Measurements from ENCODE around the gene CNPY1.
A peak's percentile ranks its signal among the peaks of the same experiment; 100 is the strongest.

CNPY1 gene

DNA sequence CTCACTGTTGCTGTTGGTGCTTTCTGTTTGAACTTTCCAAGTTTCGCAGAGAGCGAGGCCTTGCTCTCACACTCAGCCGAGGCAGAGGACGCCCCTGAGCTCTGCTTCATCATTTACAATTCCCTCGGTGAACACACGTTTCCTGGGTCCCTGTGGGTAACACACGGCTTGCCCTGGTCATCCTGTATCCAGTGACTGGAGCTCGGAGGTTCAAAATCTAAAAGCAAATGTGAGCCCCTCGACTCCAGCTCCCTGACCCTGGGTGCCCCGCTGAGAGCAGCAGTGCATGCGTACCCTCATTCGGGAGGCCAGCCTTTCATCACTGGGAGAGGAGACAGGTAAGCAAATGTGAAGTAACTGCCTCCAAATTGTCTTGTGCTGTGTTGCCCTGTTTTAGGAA lies 5.8 kb downstream of the CNPY1 start:
- Histone ChIP-seq H3K27me3 (ENCODE audit: insufficient read depth, low read depth, severe bottlenecking) (peaks cover 3% of the 10 kb centered on the region), H3K4me3 (ENCODE audit: low read depth, low read length) (no peak overlapping the region), H3K27ac (no peak overlapping the region), H3K9me3 (ENCODE audit: severe bottlenecking) (no peaks in the 10 kb centered on the region), H3K36me3 (no peaks in the 10 kb centered on the region)
- DNase-seq = no peak
- TF ChIP-seq, protein P1, sequence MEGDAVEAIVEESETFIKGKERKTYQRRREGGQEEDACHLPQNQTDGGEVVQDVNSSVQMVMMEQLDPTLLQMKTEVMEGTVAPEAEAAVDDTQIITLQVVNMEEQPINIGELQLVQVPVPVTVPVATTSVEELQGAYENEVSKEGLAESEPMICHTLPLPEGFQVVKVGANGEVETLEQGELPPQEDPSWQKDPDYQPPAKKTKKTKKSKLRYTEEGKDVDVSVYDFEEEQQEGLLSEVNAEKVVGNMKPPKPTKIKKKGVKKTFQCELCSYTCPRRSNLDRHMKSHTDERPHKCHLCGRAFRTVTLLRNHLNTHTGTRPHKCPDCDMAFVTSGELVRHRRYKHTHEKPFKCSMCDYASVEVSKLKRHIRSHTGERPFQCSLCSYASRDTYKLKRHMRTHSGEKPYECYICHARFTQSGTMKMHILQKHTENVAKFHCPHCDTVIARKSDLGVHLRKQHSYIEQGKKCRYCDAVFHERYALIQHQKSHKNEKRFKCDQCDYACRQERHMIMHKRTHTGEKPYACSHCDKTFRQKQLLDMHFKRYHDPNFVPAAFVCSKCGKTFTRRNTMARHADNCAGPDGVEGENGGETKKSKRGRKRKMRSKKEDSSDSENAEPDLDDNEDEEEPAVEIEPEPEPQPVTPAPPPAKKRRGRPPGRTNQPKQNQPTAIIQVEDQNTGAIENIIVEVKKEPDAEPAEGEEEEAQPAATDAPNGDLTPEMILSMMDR (IDR thresholded peaks at IDR 0.05; ENCODE audit: low read depth, low read length) = no peak

DNA sequence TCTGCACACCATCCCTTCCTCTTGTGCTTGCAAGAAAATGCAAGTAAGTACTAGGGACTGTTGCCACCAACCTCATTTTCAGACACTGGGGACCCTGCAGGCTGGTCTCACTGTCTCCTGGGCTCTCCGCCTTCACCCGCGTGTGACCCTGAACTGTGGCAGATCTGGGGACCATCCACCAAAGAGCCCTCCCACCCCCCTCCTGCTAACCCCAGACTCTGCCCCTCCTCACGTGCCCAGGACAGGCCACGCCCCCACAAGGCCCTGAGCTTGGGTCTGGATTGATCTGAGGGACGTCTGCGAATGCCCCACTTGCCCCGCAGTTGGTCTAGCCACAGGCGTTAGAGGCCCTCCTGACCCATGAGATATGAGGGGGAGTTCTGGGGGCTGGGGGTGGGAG lies 8.1 kb downstream of the CNPY1 start:
- Histone ChIP-seq H3K4me3 (ENCODE audit: low read depth, low read length) (no peak overlapping the region), H3K27ac (no peak overlapping the region), H3K36me3 (no peaks in the 10 kb centered on the region), H3K9me3 (ENCODE audit: severe bottlenecking) (no peaks in the 10 kb centered on the region), H3K27me3 (ENCODE audit: insufficient read depth, low read depth, severe bottlenecking) (peaks cover 19% of the 10 kb centered on the region)
- TF ChIP-seq, protein P1 (IDR thresholded peaks at IDR 0.05; ENCODE audit: low read depth, low read length) = no peak
- no peak for DNase-seq

DNA sequence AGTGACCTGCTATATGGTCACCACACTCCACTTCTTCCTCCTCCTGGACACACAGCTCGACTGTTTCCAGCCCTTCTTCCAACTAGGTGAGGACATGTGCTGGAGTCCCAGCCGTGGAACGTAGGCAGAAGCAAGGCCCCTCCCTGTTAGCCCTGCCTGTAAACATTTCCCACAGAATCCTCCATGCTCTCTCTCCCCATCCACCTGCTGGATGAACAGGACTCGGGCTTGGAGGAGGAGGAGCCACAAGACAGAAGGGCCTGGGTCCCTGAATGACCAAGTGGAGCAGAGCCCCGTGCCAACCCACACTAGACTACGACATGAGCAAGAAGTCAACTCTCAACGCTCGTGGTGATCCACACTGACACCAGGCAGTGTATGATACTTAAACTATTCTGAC lies 9.9 kb downstream of the CNPY1 start:
- H3K4me3 ChIP-seq (ENCODE audit: low read depth, low read length) = no peak overlapping the region
- no peak overlapping the region for H3K27ac ChIP-seq
- no peaks in the 10 kb centered on the region for H3K9me3 ChIP-seq (ENCODE audit: severe bottlenecking)
- no peaks in the 10 kb centered on the region for H3K36me3 ChIP-seq
- no peak for DNase-seq
- H3K27me3 ChIP-seq (ENCODE audit: insufficient read depth, low read depth, severe bottlenecking) = peaks cover 37% of the 10 kb centered on the region
- TF ChIP-seq, protein P1 (IDR thresholded peaks at IDR 0.05; ENCODE audit: low read depth, low read length) = no peak

DNA sequence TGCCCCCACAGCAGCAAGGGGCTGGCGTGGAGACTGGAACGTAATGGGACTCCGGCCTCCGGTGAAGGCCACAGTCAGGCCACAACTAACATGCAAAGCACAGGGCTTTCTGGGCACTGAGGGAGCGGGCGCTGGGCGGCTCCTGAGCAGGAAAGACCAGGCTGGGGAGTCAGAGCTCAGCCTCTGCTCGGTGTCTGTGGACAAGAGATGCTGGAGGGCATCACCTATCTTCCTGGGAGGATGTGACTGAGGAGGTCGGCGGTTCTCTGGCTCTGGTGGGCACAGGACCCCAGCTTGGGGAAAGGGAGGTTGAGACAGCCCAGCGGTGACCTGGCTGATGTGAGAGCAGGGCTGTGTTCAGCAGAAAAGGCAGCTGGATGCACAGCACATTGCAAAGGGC lies 11.7 kb downstream of the CNPY1 start:
- no peaks in the 10 kb centered on the region for H3K36me3 ChIP-seq
- no peaks in the 10 kb centered on the region for H3K9me3 ChIP-seq (ENCODE audit: severe bottlenecking)
- H3K27ac ChIP-seq = no peak overlapping the region
- TF ChIP-seq, protein P1 (IDR thresholded peaks at IDR 0.05; ENCODE audit: low read depth, low read length) = no peak
- DNase-seq = no peak
- H3K4me3 ChIP-seq (ENCODE audit: low read depth, low read length) = no peak overlapping the region
- peaks cover 42% of the 10 kb centered on the region for H3K27me3 ChIP-seq (ENCODE audit: insufficient read depth, low read depth, severe bottlenecking)

DNA sequence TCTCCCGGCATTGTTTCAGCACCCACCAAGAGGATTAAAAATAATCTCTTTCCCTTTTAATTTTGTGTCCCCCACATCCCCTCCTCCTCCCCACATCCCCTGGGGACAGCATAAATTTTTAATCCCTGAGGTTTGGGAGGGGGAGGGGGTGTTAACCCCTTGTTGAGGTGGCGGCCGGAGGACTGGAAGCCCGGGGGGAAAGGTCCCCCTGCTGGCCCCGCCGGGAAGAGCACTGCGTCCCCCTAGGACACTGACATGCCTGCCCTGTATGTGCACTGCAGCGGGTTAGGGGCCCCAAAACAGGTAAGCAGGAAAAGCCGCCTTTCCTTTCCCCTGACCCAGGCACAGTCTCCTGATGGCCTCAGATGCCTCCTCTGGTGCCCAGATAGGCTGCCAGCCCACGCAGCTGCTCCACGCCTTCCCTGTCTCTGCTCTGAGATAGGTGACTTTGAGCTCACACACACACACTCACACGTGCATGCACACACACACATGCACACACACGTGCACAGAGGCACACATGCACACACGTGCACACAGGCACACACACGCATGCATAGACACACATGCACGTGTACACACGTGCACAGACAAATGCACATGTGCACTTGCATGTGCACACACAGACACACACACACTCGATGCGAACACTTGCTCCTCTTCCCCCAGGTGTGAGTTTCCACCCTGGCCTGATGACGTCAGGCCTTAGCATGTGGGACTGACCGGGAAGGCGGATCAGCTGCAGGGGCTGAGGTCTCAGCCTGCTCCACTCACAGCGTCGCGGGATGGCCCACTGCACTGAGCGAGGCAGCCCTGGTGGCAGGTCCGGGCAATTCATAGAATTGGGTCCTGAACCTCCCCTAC lies 12.3 kb downstream of the CNPY1 start:
- H3K36me3 ChIP-seq = no peaks in the 10 kb centered on the region
- H3K27ac ChIP-seq = no peak overlapping the region
- DNase-seq = peak; percentile 89
- peaks cover 42% of the 10 kb centered on the region for H3K27me3 ChIP-seq (ENCODE audit: insufficient read depth, low read depth, severe bottlenecking)
- peak overlapping the region; percentile 49 for H3K4me3 ChIP-seq (ENCODE audit: low read depth, low read length)
- no peaks in the 10 kb centered on the region for H3K9me3 ChIP-seq (ENCODE audit: severe bottlenecking)
- TF ChIP-seq, protein P1 (IDR thresholded peaks at IDR 0.05; ENCODE audit: low read depth, low read length) = peak; percentile 90
